C1 segment of cervical spinal cord (tissue), 14 donors: ENCODE results near the gene ITIH2.
"Not testable (repeated sequence)": the region's sequence is repeated elsewhere in the genome, so short reads cannot be mapped to it uniquely, and the experiment has no call there.

ENCODE experiments used
- DNase-seq, 14 donors: peaks; one replicate each; lab custom pipeline; 2025; lab: John Stamatoyannopoulos, UW

Gene ITIH2

DNA sequence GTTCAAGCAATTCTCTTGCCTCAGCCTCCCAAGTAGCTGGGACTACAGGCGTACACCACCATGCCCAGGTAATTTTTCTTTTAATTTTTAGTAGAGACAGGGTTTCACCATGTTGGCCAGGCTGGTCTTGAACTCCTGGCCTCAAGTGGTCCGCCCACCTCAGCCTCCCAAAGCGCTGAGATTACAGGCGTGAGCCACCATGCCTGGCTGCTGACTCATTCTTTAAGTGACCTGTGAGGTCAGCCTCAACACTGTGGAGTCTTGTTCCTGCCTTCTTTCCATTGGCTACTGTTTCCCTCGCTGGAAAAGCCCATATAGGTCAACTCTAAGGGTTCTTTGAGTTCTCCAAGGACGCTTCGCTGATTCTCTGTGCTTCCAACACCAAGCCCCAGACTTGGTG is 45.5 kb downstream of the ITIH2 start:
- DNase-seq = not testable (repeated sequence)

DNA sequence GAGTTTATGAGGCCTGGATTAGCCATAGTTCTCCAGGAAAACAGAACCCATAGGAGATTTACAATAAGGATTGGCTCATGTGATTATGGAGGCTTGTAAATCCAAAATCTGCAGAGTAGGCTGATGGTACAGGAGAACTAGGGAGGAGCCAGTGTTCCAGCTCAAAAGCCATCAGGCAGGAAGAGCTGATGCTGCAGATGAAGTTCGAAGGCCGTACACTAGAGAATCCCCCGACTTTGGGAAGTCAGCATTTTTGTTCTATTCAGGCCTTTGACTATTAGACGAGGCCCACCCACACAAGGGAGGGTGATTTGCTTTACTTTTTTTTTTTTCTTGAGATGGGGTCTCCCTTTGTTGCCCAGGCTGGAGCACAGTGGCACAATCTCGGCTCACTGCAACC is 47.1 kb downstream of the ITIH2 start:
- DNase-seq = no peak

DNA sequence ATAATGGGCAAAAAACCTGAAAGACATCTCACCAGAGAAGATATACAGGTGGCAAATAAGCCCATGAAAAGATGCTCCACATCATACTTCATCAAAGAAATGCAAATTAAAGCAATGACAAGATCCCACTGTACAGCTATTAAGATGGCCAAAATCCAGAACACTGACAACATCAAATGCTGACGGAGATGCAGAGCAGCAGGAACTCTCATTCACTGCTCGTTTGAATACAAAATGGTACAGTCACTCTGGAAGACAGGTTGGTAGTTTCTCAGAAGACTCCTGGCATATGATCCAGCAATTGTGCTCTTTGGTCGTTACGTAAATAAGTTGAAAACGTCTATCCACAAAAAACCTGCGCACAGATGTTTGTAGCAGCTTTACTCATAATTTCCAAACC is 49.1 kb downstream of the ITIH2 start:
- DNase-seq = no peak

- DNase-seq = no peak
These were observed 52.0 kb downstream of the ITIH2 start for GRCh38 chr10:7755103-7755502.

DNA sequence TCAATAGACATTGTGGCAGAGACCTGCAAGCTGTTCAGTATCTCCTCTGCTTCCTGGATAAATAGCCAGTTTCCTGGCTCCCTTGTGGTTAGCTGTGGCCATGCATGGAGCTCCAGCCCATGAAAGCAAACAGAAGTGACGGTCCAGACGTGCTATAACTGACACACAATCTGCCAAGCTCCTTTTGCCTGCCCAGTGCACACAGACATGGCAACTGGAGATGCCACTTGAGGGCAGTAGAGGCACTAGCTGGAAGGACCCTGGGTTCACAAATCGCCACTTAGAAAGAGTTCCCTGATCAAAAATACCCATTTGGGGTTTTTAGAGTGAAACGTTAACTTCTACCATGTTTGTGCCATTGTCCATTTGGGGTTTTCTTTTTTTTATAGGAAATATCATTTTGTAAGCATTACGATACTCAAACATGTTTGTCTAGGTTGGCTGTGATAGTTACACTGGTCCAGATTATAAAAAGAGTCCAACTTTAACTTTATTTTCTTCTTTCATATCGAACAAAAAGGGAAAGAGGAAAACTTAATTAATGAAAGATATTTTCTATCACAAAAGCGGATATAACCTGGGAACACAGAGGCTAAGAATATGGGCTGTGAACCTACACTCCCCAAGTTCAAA is 53.4 kb downstream of the ITIH2 start:
- DNase-seq = peak in 1 of 14 donors; percentile 4

DNA sequence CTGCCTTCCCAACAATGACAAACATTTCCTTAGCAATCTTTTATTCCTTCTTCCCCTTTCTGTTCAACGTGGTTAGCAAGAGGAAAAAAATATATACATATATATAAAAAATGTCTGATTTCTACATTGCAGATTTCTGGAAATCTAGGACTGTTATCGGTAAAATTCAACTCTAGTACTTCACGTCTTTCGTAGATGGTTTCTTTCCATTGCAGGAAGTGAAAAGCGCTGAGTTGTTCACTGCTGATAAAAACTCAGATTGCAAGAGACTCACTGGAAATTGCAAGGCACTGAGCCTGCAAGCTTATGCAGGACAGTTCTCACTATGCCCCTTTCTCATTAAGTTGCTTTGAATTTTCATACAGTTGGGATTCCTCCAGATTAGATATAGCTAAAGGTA is 60.8 kb downstream of the ITIH2 start:
- no peak for DNase-seq

GRCh38 chr10:7766241-7766640 is 63.1 kb downstream of the ITIH2 start:
- no peak for DNase-seq

DNA sequence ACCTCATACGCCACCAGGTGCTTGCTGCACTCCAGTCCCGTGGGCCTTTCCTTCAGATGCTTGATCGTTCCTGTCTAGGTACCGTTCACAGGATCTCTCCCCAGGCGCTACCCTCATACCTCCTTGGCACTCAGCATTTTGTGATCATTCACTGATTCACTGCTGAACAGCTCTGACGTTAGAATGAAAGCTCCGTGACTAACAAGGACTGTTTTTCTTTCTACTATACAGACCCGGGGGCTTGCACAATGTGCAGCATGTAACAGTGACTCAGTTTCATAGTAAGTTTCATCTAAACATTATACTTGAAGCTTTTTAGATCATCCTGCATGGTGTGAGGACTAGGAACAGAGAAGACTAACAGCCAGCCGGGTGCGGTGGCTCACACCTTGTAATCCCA is 64.1 kb downstream of the ITIH2 start:
- DNase-seq = no peak

GRCh38 chr10:7768417-7768816 is 65.3 kb downstream of the ITIH2 start:
- no peak for DNase-seq

- peak in 2 of 14 donors; percentile 15 to 81 for DNase-seq
These were observed 71.0 kb downstream of the ITIH2 start for GRCh38 chr10:7773845-7774801.

DNA sequence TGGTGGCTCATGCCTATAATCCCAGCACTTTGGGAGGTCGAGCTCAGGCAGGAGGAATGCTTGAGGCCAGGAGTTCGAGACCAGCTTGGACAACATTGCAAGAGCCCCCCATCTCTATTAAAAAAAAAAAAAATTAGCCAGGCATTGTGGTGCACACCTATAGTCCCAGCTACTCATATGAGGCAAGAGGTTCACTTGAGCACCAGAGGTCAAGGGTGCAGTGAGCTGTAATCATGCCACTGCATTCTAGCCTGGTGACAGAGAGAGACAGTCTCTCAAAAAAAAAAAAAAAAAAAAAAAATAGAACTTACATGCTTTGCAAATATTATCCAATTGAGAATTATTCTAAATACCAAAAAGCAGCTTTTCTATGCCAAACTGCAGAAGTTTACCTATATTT is 73.7 kb downstream of the ITIH2 start:
- DNase-seq = no peak

- DNase-seq = not testable (repeated sequence)
These were observed 79.1 kb downstream of the ITIH2 start for GRCh38 chr10:7782194-7782593.

DNA sequence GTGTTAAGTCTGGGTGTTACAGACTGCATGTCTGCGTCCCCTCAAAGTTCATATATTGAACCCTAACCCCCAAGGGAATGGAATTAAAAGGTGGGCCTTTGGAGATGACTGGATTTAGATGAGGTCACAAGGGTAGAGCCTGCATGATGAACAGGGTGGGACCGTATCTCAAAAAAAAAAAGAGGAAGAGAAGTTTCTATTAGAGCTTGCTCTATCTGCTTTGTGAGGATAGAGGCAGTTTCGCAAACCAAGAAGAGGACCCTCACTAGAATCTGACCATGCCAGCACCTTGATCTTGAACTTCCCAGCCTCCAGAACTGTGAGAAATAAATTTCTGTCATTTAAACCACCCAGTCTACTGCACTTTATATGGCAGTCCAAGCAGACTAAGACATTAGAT is 83.3 kb downstream of the ITIH2 start:
- no peak for DNase-seq

- DNase-seq = no peak
These were observed 84.2 kb downstream of the ITIH2 start for GRCh38 chr10:7787150-7787856.

DNA sequence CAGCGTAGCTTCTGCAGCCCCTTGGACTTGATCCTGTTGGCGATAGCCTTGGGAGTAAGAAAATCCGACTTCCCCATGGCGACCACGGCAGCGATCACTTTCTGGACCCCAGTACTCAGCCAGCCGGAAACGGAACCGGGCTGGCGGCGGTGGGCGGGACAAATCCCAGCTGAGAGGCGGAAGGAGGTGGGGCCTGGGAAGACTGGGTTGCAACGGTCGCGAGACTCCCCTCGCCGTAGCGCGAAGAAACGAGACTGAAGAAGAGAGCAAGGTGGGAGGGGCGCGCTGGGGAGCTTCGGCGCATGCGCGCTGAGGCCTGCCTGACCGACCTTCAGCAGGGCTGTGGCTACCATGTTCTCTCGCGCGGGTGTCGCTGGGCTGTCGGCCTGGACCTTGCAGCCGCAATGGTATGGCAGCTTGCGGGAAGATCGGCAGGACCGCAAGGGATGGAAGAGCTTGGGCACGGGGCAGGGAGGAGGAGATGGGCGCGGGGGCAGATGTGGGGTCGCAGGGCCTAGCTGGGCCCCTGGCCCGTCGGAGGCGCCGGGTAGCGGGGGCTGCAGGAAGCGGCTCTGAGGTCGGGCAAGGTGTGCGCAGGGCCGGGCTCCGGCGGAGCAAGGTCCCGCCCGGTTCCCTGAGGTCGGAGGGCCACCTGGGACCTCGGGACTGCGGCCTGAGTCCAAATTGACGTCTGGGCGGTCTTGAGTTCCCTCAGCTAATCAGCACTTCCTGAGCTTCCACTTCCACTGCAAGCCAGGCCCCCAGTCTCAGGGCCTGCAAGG is 84.9 kb downstream of the ITIH2 start, which contains the start of the genes ATP5F1C and KIN:
Gene ATP5F1C, plus strand, starts transcription at position 321 of the 782 bp plus-strand sequence. Its CDS starts 31 bp downstream, at position 352.
Gene KIN, minus strand, starts transcription at position 137 of the 782 bp plus-strand sequence. Its CDS starts 60 bp downstream, at position 77.
- DNase-seq = peak; percentile 31 to 97 (median 95)

GRCh38 chr10:7788639-7789286 is 85.6 kb downstream of the ITIH2 start:
- peak in 1 of 14 donors; percentile 62 for DNase-seq

GRCh38 chr10:7789390-7789789 is 86.3 kb downstream of the ITIH2 start:
- no peak for DNase-seq

GRCh38 chr10:7792541-7792940 is 89.4 kb downstream of the ITIH2 start:
- no peak for DNase-seq

DNA sequence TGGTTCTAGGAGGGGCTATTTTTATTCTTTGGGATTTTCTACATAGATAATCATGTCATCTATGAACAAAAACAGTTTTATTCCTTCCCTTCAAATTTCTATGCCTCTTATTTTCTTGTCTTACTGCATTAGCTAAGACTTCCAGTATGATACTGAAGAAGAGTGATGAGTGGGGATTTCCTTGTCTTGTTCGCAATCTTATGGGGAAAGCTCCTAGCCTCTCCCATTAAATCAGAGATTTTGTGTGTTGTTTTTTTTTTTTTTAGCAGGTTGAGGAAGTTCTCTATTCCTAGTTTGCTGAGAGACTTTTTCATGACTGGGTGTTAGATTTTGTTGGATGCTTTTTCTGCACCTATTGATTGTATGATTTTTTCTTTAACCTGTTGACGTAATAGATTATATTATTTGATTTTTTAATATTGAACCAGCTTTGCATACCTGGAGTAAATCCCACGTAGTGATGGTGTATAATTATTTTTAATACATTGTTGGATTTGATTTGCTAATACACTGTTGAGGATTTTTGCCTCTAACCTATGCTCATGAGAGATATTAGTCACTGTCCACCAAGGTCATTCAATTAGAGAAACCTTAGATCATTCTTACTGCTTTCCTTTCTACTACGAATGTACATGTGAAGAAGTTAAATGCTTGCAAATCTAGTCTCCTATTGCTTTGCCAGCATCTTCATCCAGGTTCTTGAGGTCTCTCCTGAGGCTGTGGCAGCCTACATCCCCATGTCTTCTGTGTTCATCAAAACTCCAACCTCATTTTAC is 91.3 kb downstream of the ITIH2 start:
- no peak for DNase-seq

GRCh38 chr10:7795605-7796004 is 92.5 kb downstream of the ITIH2 start:
- no peak for DNase-seq
